ENCODE data around the gene KIRREL3.

KIRREL3 gene

GRCh38 chr11:126592496-126593410 is 407.8 kb downstream of the KIRREL3 start:
- CTCF ChIA-PET, result interaction anchor here (0.8 kb wide), 1 partner anchor 15 kb away, joined by 3 read pairs; no protein-coding TSS in a partner anchor
- H3K4me1 Mint-ChIP-seq, result no peaks in the 10 kb centered on the region
- no peak overlapping the region for H3K4me3 Mint-ChIP-seq
- H3K27ac Mint-ChIP-seq, result no peak overlapping the region
- H3K9me3 Mint-ChIP-seq, result no peaks in the 10 kb centered on the region
- H3K27me3 Mint-ChIP-seq, result peaks cover under 1% of the 10 kb centered on the region
- no peak for DNase-seq
- H3K36me3 Mint-ChIP-seq, result no peaks in the 10 kb centered on the region

- H3K27ac Mint-ChIP-seq, result no peak overlapping the region
- H3K36me3 Mint-ChIP-seq, result no peaks in the 10 kb centered on the region
- H3K27me3 Mint-ChIP-seq, result no peaks in the 10 kb centered on the region
- CTCF ChIA-PET, result no interaction called here
- H3K4me1 Mint-ChIP-seq, result no peaks in the 10 kb centered on the region
- DNase-seq, result no peak
- H3K9me3 Mint-ChIP-seq, result no peaks in the 10 kb centered on the region
- no peak overlapping the region for H3K4me3 Mint-ChIP-seq
Observed at GRCh38 chr11:126591966-126592489, 408.5 kb downstream of the KIRREL3 start.

- CTCF ChIA-PET, result interaction anchor here (0.6 to 1.3 kb wide), 2 partner anchors 17 to 89 kb away, joined by 3 read pairs; no protein-coding TSS in a partner anchor
- Mint-ChIP-seq H3K36me3 (no peaks in the 10 kb centered on the region), H3K4me3 (no peak overlapping the region), H3K27ac (no peak overlapping the region), H3K27me3 (no peaks in the 10 kb centered on the region), H3K4me1 (no peaks in the 10 kb centered on the region), H3K9me3 (no peaks in the 10 kb centered on the region)
- no peak for DNase-seq
Observed at GRCh38 chr11:126589492-126589803, 411.1 kb downstream of the KIRREL3 start.

GRCh38 chr11:126588630-126589491 is 411.7 kb downstream of the KIRREL3 start:
- Mint-ChIP-seq H3K4me3 (no peak overlapping the region), H3K27ac (no peak overlapping the region), H3K9me3 (no peaks in the 10 kb centered on the region), H3K36me3 (no peaks in the 10 kb centered on the region), H3K27me3 (no peaks in the 10 kb centered on the region), H3K4me1 (no peaks in the 10 kb centered on the region)
- CTCF ChIA-PET, result interaction anchor here (1.3 kb wide), 1 partner anchor 18 kb away, joined by 3 read pairs; no protein-coding TSS in a partner anchor
- DNase-seq, result no peak

- Mint-ChIP-seq H3K36me3 (no peaks in the 10 kb centered on the region), H3K27ac (no peak overlapping the region), H3K4me1 (no peaks in the 10 kb centered on the region), H3K27me3 (no peaks in the 10 kb centered on the region), H3K4me3 (no peak overlapping the region), H3K9me3 (no peaks in the 10 kb centered on the region)
- DNase-seq, result no peak
- CTCF ChIA-PET, result no interaction called here
Observed at GRCh38 chr11:126587541-126587940, 413.0 kb downstream of the KIRREL3 start.

- no peaks in the 10 kb centered on the region for H3K27me3 Mint-ChIP-seq
- CTCF ChIA-PET, result no interaction called here
- no peak overlapping the region for H3K27ac Mint-ChIP-seq
Observed at GRCh38 chr11:126585774-126586491, 414.6 kb downstream of the KIRREL3 start.

GRCh38 chr11:126585388-126585773 is 415.2 kb downstream of the KIRREL3 start:
- Mint-ChIP-seq H3K4me1 (no peaks in the 10 kb centered on the region), H3K4me3 (no peak overlapping the region), H3K27ac (no peak overlapping the region), H3K9me3 (no peaks in the 10 kb centered on the region), H3K36me3 (no peaks in the 10 kb centered on the region), H3K27me3 (no peaks in the 10 kb centered on the region)
- DNase-seq, result no peak
- CTCF ChIA-PET, result no interaction called here

More at GRCh38 chr11:126585774-126586491, 414.6 kb downstream of the KIRREL3 start:
- Mint-ChIP-seq H3K4me3 (no peak overlapping the region), H3K36me3 (no peaks in the 10 kb centered on the region), H3K4me1 (no peaks in the 10 kb centered on the region), H3K9me3 (no peaks in the 10 kb centered on the region)
- no peak for DNase-seq

GRCh38 chr11:126583594-126584427 is 416.8 kb downstream of the KIRREL3 start:
- no peak overlapping the region for H3K4me3 Mint-ChIP-seq
- H3K36me3 Mint-ChIP-seq, result no peaks in the 10 kb centered on the region
- no peak overlapping the region for H3K27ac Mint-ChIP-seq
- no peaks in the 10 kb centered on the region for H3K9me3 Mint-ChIP-seq
- H3K4me1 Mint-ChIP-seq, result no peaks in the 10 kb centered on the region
- no peak for DNase-seq
- H3K27me3 Mint-ChIP-seq, result no peaks in the 10 kb centered on the region
- CTCF ChIA-PET, result no interaction called here

GRCh38 chr11:126583101-126583500 is 417.5 kb downstream of the KIRREL3 start:
- no peaks in the 10 kb centered on the region for H3K36me3 Mint-ChIP-seq
- H3K9me3 Mint-ChIP-seq, result no peaks in the 10 kb centered on the region
- no peak overlapping the region for H3K4me3 Mint-ChIP-seq
- no peak for DNase-seq
- H3K4me1 Mint-ChIP-seq, result no peaks in the 10 kb centered on the region
- CTCF ChIA-PET, result no interaction called here
- no peak overlapping the region for H3K27ac Mint-ChIP-seq
- H3K27me3 Mint-ChIP-seq, result no peaks in the 10 kb centered on the region

- no peaks in the 10 kb centered on the region for H3K36me3 Mint-ChIP-seq
- H3K4me1 Mint-ChIP-seq, result no peaks in the 10 kb centered on the region
- no peak overlapping the region for H3K27ac Mint-ChIP-seq
- CTCF ChIA-PET, result no interaction called here
- H3K9me3 Mint-ChIP-seq, result no peaks in the 10 kb centered on the region
- no peaks in the 10 kb centered on the region for H3K27me3 Mint-ChIP-seq
- no peak for DNase-seq
- no peak overlapping the region for H3K4me3 Mint-ChIP-seq
Observed at GRCh38 chr11:126581871-126582648, 418.5 kb downstream of the KIRREL3 start.

- no peaks in the 10 kb centered on the region for H3K27me3 Mint-ChIP-seq
- H3K27ac Mint-ChIP-seq, result no peak overlapping the region
- H3K4me3 Mint-ChIP-seq, result no peak overlapping the region
- no peak for DNase-seq
- CTCF ChIA-PET, result no interaction called here
- no peaks in the 10 kb centered on the region for H3K9me3 Mint-ChIP-seq
- no peaks in the 10 kb centered on the region for H3K4me1 Mint-ChIP-seq
- no peaks in the 10 kb centered on the region for H3K36me3 Mint-ChIP-seq
Observed at GRCh38 chr11:126578426-126578825, 422.1 kb downstream of the KIRREL3 start.

- Mint-ChIP-seq H3K4me3 (no peak overlapping the region), H3K36me3 (no peaks in the 10 kb centered on the region), H3K27me3 (no peaks in the 10 kb centered on the region), H3K9me3 (no peaks in the 10 kb centered on the region), H3K27ac (no peak overlapping the region), H3K4me1 (no peaks in the 10 kb centered on the region)
- CTCF ChIA-PET, result no interaction called here
- no peak for DNase-seq
Observed at GRCh38 chr11:126578021-126578420, 422.5 kb downstream of the KIRREL3 start.

GRCh38 chr11:126575849-126576248 is 424.7 kb downstream of the KIRREL3 start:
- Mint-ChIP-seq H3K4me3 (no peak overlapping the region), H3K9me3 (no peaks in the 10 kb centered on the region), H3K27me3 (no peaks in the 10 kb centered on the region), H3K27ac (no peak overlapping the region), H3K4me1 (no peaks in the 10 kb centered on the region), H3K36me3 (no peaks in the 10 kb centered on the region)
- no peak for DNase-seq
- CTCF ChIA-PET, result no interaction called here

Data from activated naive CD4-positive, alpha-beta T cell treated with anti-CD3 and anti-CD28 coated beads, Interleukin-2, amount 10 ng/mL, durations not matched to agents 7 days and 5 days (primary cell).